GM23338 (cell line): ENCODE results near the gene ZBTB42. TPM values are rescaled to one million over a fixed set of nuclear protein-coding genes. Genes with fewer than 3 reads are reported as not detected.

Experiments used
- ATAC-seq: fragments of 200-7000 bp; cut with Tn5 transposase; 3 replicates; pipeline ENCODE4 v1.9.1; 2020
- DNase-seq: peaks from one replicate; pipeline ENCODE4 v3.0.0-alpha.2; 2015; ENCODE audit warnings: low spot score
- H2AFZ ChIP-seq: fragments of 200-600 bp; sonication (generic); 2 replicates; pipeline ENCODE4 v1.8.0; 2016; ENCODE audit warnings: antibody characterized with exemption, mild to moderate bottlenecking, moderate library complexity
- H3F3A ChIP-seq: fragments of 200-600 bp; sonication (generic); replicated peaks from 2 replicates; pipeline ENCODE4 v1.8.0; 2017; ENCODE audit warnings: antibody characterized with exemption, mixed run types, low read depth
- H3K27ac ChIP-seq: fragments of 200-600 bp; sonication (generic); 2 replicates; pipeline ENCODE4 v1.6.1; 2016; ENCODE audit warnings: low read depth
- H3K27me3 ChIP-seq: fragments of 200-600 bp; sonication (generic); 2 replicates; pipeline ENCODE4 v1.8.0; 2016; ENCODE audit warnings: mild to moderate bottlenecking, mixed run types, moderate library complexity; ENCODE audit not compliant: insufficient read depth
- H3K36me3 ChIP-seq: fragments of 200-600 bp; sonication (generic); 2 replicates; pipeline ENCODE4 v1.8.0; 2016; ENCODE audit warnings: mild to moderate bottlenecking; ENCODE audit not compliant: insufficient read depth
- H3K4me1 ChIP-seq: fragments of 200-600 bp; sonication (generic); 2 replicates; pipeline ENCODE4 v1.8.0; 2016; ENCODE audit warnings: mild to moderate bottlenecking, moderate library complexity; ENCODE audit not compliant: insufficient read depth
- H3K4me2 ChIP-seq: fragments of 200-600 bp; sonication (generic); 2 replicates; pipeline ENCODE4 v1.7.1; 2017; ENCODE audit warnings: mixed run types
- H3K4me3 ChIP-seq: fragments of 200-600 bp; sonication (generic); 2 replicates; pipeline ENCODE4 v1.6.1; 2016; ENCODE audit warnings: mixed run types
- H3K79me2 ChIP-seq: fragments of 200-600 bp; sonication (generic); replicated peaks from 2 replicates; pipeline ENCODE4 v1.8.0; 2017; ENCODE audit warnings: mild to moderate bottlenecking; ENCODE audit not compliant: insufficient read depth
- H3K9me2 ChIP-seq: fragments of 200-600 bp; sonication (generic); 2 replicates; pipeline ENCODE4 v1.8.0; 2017; ENCODE audit not compliant: insufficient read depth
- H4K20me1 ChIP-seq: fragments of 200-600 bp; sonication (generic); replicated peaks from 2 replicates; pipeline ENCODE4 v1.8.0; 2017; ENCODE audit warnings: mild to moderate bottlenecking; ENCODE audit not compliant: insufficient read depth
- H3K27ac Mint-ChIP-seq: 2 replicates; pipeline ENCODE4 v1.8.0; 2020; ENCODE audit warnings: inconsistent platforms, mild to moderate bottlenecking, moderate library complexity, mixed read lengths
- H3K27me3 Mint-ChIP-seq: 3 replicates; pipeline ENCODE4 v1.8.0; 2022; ENCODE audit warnings: low read depth, mild to moderate bottlenecking, moderate library complexity, mixed read lengths, inconsistent platforms; ENCODE audit not compliant: insufficient read depth, poor library complexity
- H3K36me3 Mint-ChIP-seq: 3 replicates; pipeline ENCODE4 v1.8.0; 2021; ENCODE audit warnings: low read depth, mild to moderate bottlenecking, inconsistent platforms, moderate library complexity, mixed read lengths
- H3K4me1 Mint-ChIP-seq: 3 replicates; pipeline ENCODE4 v1.8.0; 2020; ENCODE audit warnings: mild to moderate bottlenecking, inconsistent platforms, mixed read lengths
- H3K4me3 Mint-ChIP-seq: 3 replicates; pipeline ENCODE4 v1.8.0; 2021; ENCODE audit warnings: moderate library complexity, mild to moderate bottlenecking, inconsistent platforms, mixed read lengths
- H3K9me3 Mint-ChIP-seq: 3 replicates; pipeline ENCODE4 v1.8.0; 2020; ENCODE audit warnings: moderate library complexity, mild to moderate bottlenecking, inconsistent platforms, mixed read lengths
- CREB1 ChIP-seq: fragments of 250-450 bp; sonication (Bioruptor Pico); IDR thresholded peaks from 2 replicates; pipeline ENCODE4 v1.5.0; 2020; ENCODE audit warnings: low read depth, mild to moderate bottlenecking, moderate library complexity
- CTCF ChIP-seq, 2 experiments: fragments of 200-600 bp in 1 of 2; sonication (generic) in 1 of 2; conservative IDR thresholded peaks; 2 replicates each; pipeline versions ENCODE4 v1.5.1 to v1.6.1; 2016 to 2017; ENCODE audit warnings: antibody characterized with exemption in 2 of 2, low read depth in 2 of 2, mild to moderate bottlenecking in 2 of 2, moderate library complexity in 1 of 2
- ETS1 ChIP-seq: IDR thresholded peaks from 2 replicates; pipeline ENCODE4 v1.6.1; 2016; ENCODE audit warnings: antibody characterized with exemption
- EZH2 ChIP-seq: fragments of 200-600 bp; sonication (generic); IDR thresholded peaks from one replicate; pipeline ENCODE4 v1.8.0; 2017; ENCODE audit warnings: antibody characterized with exemption, mild to moderate bottlenecking, low read depth; ENCODE audit not compliant: unreplicated experiment
- EZH2phosphoT487 ChIP-seq: fragments of 200-600 bp; sonication (generic); IDR thresholded peaks from one replicate; pipeline ENCODE4 v1.8.1; 2018; ENCODE audit warnings: antibody characterized with exemption; ENCODE audit not compliant: unreplicated experiment
- JUNB ChIP-seq: IDR thresholded peaks from one replicate; pipeline ENCODE4 v1.6.1; 2016; ENCODE audit warnings: antibody characterized with exemption; ENCODE audit not compliant: unreplicated experiment
- NANOG ChIP-seq: IDR thresholded peaks from 2 replicates; pipeline ENCODE4 v1.6.1; 2016; ENCODE audit warnings: antibody characterized with exemption, borderline replicate concordance
- POLR2AphosphoS5 ChIP-seq: IDR thresholded peaks from 2 replicates; pipeline ENCODE4 v1.6.1; 2016; ENCODE audit warnings: antibody characterized with exemption, low read depth
- REST ChIP-seq: IDR thresholded peaks from one replicate; pipeline ENCODE4 v1.6.1; 2018; ENCODE audit warnings: antibody characterized with exemption; ENCODE audit not compliant: unreplicated experiment
- STAT1 ChIP-seq: IDR thresholded peaks from one replicate; pipeline ENCODE4 v1.6.1; 2016; ENCODE audit warnings: antibody characterized with exemption; ENCODE audit not compliant: unreplicated experiment
- ZNF114 ChIP-seq: fragments of 250-450 bp; sonication (Bioruptor Pico); IDR thresholded peaks from 2 replicates; pipeline ENCODE4 v1.5.0; 2020; ENCODE audit warnings: mild to moderate bottlenecking, moderate library complexity
- ZNF331 ChIP-seq: fragments of 250-450 bp; sonication (Bioruptor Pico); IDR thresholded peaks from 2 replicates; pipeline ENCODE4 v1.5.0; 2020; ENCODE audit warnings: low read depth, mild to moderate bottlenecking, moderate library complexity
- ZNF462 ChIP-seq: fragments of 250-450 bp; sonication (Bioruptor Pico); IDR thresholded peaks from 2 replicates; pipeline ENCODE4 v1.5.0; 2020; ENCODE audit warnings: mild to moderate bottlenecking, moderate library complexity
- polyA plus RNA-seq: library from polyadenylated mRNA; unstranded; fragments of >200 nt; fragmentation: Nextera tagmentation; extraction: Ambion mirVana; gene quantifications from 2 replicates; pipeline ENCODE4 v1.2.1, GENCODE V29; 2016
- total RNA-seq: library from RNA; depleted of rRNA; stranded (reverse); fragments of >200 nt; shearing (Covaris generic); gene quantifications from 2 replicates; pipeline ENCODE4 v1.2.3, GENCODE V29; 2014

Gene ZBTB42
- total and polyA plus RNA-seq, 2 experiments from 2014 or later = 0.70 to 4.4 TPM

- H3K9me3 Mint-ChIP-seq = no peaks in the 10 kb centered on the region
- Histone ChIP-seq H3K4me2 (no peak overlapping the region), H3K4me1 (no peaks in the 10 kb centered on the region), H3F3A (no peaks in the 10 kb centered on the region), H3K36me3 (no peaks in the 10 kb centered on the region), H3K4me3 (no peak overlapping the region), H4K20me1 (no peaks in the 10 kb centered on the region; the same call in 1 of the 2 replicates), H2AFZ (no peak overlapping the region), H3K27me3 (no peaks in the 10 kb centered on the region), H3K79me2 (peaks cover 4% of the 10 kb centered on the region; the same call in 1 of the 2 replicates), H3K27ac (no peak overlapping the region), H3K9me2 (no peaks in the 10 kb centered on the region)
- H3K27me3 Mint-ChIP-seq = peaks cover 9% of the 10 kb centered on the region
- no peak overlapping the region for H3K27ac Mint-ChIP-seq
- peaks cover 3% of the 10 kb centered on the region; the same call in 1 of the 3 replicates for H3K36me3 Mint-ChIP-seq
- no peak for DNase-seq
- ATAC-seq = no peak
- no peak overlapping the region for H3K4me3 Mint-ChIP-seq
- H3K4me1 Mint-ChIP-seq = no peaks in the 10 kb centered on the region
- TF ChIP-seq STAT1 (no peak), CTCF (conservative IDR thresholded peaks at IDR 0.05; ENCODE audit: low read depth in 2 of 2) (no peak), JUNB (no peak), ZNF114 (CRISPR knock-in tag) (no peak), ZNF331 (CRISPR knock-in tag) (no peak), POLR2AphosphoS5 (no peak), REST (no peak), ETS1 (no peak), NANOG (no peak), ZNF462 (CRISPR knock-in tag) (no peak), EZH2phosphoT487 (no peak), EZH2 (no peak), CREB1 (CRISPR knock-in tag) (no peak)
These were observed 13.9 kb upstream of the ZBTB42 start for GRCh38 chr14:104786726-104787675.
